AG10803 (cell line): ENCODE measurements around the gene CHRNG.

Experiments
- DNase-seq: peaks from one replicate; pipeline ENCODE4 v3.0.0; 2010; ENCODE audit warnings: low read depth
- H3K4me3 ChIP-seq: 2 replicates; pipeline ENCODE4 v1.5.1; 2011; ENCODE audit warnings: mild to moderate bottlenecking, low read length, control low read depth
- TF ChIP-seq, protein P1 (sequence below): conservative IDR thresholded peaks from 2 replicates; pipeline ENCODE4 v1.5.1; 2011; ENCODE audit warnings: mild to moderate bottlenecking, low read length, control low read depth, inconsistent platforms

The CHRNG gene

DNA sequence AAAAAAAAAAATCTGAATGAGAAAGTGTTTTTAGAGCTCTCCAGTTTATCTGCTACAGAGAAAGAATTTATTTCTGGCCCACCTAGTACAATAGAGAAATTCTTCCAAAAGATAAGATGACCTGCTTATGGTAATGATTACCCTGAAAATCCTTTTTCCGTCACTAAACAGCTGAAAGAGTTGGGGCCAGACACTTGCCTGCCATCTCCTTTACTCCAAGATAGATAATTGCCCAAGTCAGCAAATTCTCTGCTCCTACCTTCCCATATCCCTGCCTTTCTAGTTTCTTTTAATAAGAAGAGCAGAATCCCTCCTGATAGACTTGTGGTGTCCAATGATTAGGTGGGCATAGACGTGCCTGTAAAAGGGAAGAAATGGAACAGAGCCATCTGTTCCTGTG, 39.1 kb downstream of the CHRNG start:
- H3K4me3 ChIP-seq, result no peak overlapping the region
- DNase-seq, result no peak
- TF ChIP-seq, protein P1, sequence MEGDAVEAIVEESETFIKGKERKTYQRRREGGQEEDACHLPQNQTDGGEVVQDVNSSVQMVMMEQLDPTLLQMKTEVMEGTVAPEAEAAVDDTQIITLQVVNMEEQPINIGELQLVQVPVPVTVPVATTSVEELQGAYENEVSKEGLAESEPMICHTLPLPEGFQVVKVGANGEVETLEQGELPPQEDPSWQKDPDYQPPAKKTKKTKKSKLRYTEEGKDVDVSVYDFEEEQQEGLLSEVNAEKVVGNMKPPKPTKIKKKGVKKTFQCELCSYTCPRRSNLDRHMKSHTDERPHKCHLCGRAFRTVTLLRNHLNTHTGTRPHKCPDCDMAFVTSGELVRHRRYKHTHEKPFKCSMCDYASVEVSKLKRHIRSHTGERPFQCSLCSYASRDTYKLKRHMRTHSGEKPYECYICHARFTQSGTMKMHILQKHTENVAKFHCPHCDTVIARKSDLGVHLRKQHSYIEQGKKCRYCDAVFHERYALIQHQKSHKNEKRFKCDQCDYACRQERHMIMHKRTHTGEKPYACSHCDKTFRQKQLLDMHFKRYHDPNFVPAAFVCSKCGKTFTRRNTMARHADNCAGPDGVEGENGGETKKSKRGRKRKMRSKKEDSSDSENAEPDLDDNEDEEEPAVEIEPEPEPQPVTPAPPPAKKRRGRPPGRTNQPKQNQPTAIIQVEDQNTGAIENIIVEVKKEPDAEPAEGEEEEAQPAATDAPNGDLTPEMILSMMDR, result no peak

DNA sequence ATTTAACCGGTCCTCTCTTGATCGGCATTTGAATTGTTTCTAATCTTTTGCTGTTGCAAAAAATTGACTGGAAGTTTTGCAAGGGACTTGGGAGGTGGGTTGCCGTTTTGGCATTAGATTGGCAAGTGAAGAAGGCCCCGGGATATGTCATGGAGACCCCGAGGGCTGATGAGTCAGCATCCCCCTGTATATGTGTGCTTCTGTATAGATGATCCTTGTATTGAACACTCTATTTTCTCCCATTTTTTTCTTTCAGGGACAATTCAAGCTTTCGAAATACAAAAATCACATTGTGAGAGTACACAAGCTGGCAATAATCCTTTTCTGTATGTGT, 41.1 kb downstream of the CHRNG start:
- H3K4me3 ChIP-seq, result no peak overlapping the region
- TF ChIP-seq, protein P1, result no peak
- no peak for DNase-seq

DNA sequence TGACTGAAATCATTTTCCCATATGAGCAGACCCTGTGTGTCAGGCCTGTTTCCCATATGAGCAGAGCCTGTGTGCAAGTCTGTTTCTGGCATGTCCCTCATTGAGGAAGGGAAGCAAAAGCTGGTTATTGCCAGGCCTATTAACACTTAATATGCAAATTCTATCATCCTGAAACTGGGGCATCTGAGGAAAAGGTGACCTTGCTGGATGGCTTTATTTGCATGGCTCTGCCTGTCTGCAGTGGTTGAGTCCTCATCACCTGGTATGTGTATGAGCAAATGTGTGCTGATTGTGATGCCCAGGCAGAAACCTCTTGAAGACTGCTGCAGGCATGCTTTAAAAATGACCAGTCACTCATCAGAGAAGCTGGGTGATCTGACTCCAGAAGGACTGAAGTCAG, 42.2 kb downstream of the CHRNG start:
- DNase-seq, result no peak
- TF ChIP-seq, protein P1, result no peak
- H3K4me3 ChIP-seq, result no peak overlapping the region

DNA sequence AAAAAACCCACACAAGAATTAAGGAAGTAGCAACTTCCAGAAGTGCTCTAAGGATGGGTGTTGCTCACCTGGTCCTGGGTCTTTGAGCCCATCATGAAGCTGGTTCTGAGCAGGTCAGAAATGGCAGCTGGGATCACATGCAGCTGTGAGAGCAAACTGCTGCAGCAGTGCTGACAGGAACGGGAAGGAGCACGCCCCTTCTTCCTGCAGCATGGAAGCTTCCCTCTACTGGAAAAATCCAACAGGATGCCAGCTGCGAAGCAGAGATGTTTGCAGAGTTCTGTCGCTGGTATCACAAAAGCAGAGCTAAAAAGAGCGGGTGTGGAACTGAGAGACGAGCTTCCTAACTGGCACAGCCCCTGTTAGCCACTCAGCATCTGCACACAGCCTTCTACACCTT, 44.7 kb downstream of the CHRNG start:
- TF ChIP-seq, protein P1, result no peak
- DNase-seq, result no peak
- H3K4me3 ChIP-seq, result no peak overlapping the region

DNA sequence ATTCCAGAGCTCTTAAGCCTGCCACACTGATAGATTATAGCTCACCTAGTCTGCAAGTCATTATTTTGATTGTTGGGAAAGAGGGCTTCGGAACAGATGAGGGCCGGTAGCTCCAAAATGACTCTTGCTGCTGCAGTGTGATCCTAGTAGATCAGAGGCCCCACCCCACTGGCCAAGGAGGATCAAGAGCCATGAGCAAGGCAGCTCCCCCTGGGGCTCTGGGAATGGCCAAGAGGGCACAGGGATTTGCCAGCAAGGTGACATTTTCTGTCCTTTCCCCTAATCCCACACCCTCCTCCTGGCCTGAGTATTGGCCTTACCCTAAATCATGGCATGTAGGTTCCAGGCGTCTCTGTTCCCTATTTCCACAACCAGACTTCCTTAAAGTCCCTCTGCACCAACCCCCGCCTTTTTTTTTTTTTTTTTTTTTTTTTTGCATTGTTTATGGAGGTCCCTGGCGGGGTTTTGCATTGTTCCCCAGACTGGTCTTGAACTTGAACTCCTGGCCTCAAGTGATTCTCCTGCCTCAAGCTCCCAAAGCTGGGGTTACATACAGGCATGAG, 47.5 kb downstream of the CHRNG start:
- TF ChIP-seq, protein P1, result no peak
- no peak for DNase-seq
- no peak overlapping the region for H3K4me3 ChIP-seq

DNA sequence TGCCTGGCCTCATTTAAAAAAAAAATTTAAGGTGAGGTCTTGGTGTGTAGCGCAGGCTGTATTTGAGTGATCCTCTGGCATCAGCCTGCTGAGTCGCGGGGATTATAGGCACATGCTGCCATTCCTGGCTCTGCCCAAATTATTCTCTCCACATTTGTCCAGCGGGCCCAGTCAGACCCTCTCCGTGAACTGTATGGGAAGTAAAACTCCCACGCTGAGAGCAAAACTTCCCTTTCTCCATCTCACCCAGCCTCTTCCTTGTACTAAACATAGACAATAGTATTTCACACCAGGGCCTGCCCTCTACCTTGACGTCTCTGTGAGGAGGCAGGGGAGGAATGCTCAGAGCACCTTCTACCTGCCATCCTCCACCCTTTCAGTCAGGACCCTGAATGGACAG, 48.0 kb downstream of the CHRNG start:
- no peak overlapping the region for H3K4me3 ChIP-seq
- no peak for DNase-seq
- TF ChIP-seq, protein P1, result no peak

DNA sequence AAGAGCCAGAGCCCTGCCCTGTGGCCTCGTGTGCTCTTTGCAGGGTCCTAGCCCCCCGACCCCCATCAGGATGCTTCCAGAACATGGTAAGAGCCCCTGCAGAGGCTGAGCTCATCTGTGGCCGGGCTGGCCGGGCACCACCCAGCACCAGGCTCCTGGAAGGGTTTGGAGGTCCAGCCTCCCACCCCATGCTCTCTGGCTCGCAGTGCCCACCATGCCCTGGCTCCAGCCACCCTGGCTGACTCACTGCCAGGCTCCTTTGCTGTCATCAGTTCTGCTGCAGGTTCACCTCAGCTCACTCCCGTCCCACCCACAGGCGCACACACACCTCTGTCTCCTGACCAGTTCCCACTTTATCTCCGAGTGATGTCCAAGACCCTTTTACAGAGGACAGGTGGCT, 48.5 kb downstream of the CHRNG start:
- TF ChIP-seq, protein P1, result no peak
- H3K4me3 ChIP-seq, result no peak overlapping the region
- DNase-seq, result no peak
